Esophagus squamous epithelium (tissue), 5 donors: ENCODE results near the gene USP16. TPM values are rescaled to one million over a fixed set of nuclear protein-coding genes. Genes with fewer than 3 reads are reported as not detected.

Source experiments
- DNase-seq: peaks from one replicate; lab custom pipeline; 2025; lab: John Stamatoyannopoulos, UW
- H3K27ac ChIP-seq, 4 donors: fragments of 200-600 bp; sonication (generic); one replicate each; pipeline ENCODE4 v1.5.1; 2016 to 2019; ENCODE audit warnings: mild to moderate bottlenecking in 1 of 4
- H3K27me3 ChIP-seq, 4 donors: fragments of 200-600 bp; sonication (generic); 1 replicate in 3 of 4; 2 replicates in 1 of 4; pipeline versions ENCODE4 v1.5.1 to v1.6.0; 2017 to 2021; ENCODE audit warnings: antibody characterized with exemption in 1 of 4
- H3K36me3 ChIP-seq, 3 donors: fragments of 200-600 bp; sonication (generic); one replicate each; pipeline ENCODE4 v1.5.1; 2016 to 2019
- H3K4me1 ChIP-seq, 3 donors: fragments of 200-600 bp; sonication (generic); one replicate each; pipeline ENCODE4 v1.5.1; 2017 to 2019
- H3K4me3 ChIP-seq, 4 donors: fragments of 200-600 bp; sonication (generic); 1 replicate in 3 of 4; 2 replicates in 1 of 4; pipeline ENCODE4 v1.5.1; 2016 to 2019; ENCODE audit warnings: mild to moderate bottlenecking in 2 of 4, moderate library complexity in 1 of 4
- H3K9me3 ChIP-seq, 3 donors: fragments of 200-600 bp; sonication (generic); one replicate each; pipeline ENCODE4 v1.5.1; 2016 to 2019
- CTCF ChIP-seq, 6 experiments: fragments of 450-650 bp in 4 of 6; fragments of 200-600 bp in 2 of 6; sonication (generic) in 2 of 6; IDR thresholded peaks; one replicate each; pipeline ENCODE4 v1.5.1; 2016 to 2019; ENCODE audit warnings: antibody characterized with exemption in 6 of 6, mild to moderate bottlenecking in 4 of 6, moderate library complexity in 4 of 6
- POLR2A ChIP-seq, 4 donors: fragments of 450-650 bp; IDR thresholded peaks; one replicate each; pipeline ENCODE4 v1.6.1; 2017; ENCODE audit warnings: antibody characterized with exemption in 4 of 4, mild to moderate bottlenecking in 4 of 4, moderate library complexity in 3 of 4
- WGBS, 2 donors: methylation state at CpG; one replicate each; pipeline ENCODE4 v1.1.5; 2018; 5-methylcytosine and 5-hydroxymethylcytosine counted together
- intact Hi-C: fragments of 100-400 bp; cut with DNase I; formaldehyde crosslinking; loops from one replicate; pipeline ENCODE4 v1.15.0; 2022
- total RNA-seq, 4 donors: library from RNA; depleted of rRNA; stranded (reverse); fragments of >200 nt; gene quantifications; one replicate each; pipeline ENCODE4 v1.1.0, GENCODE V29; 2016
- donor health status: DM: yes; HTN: yes; CAD: no.

The USP16 gene
- total RNA-seq, 4 donors from 2014 or later, result 14.9 to 44.3 (median 27.9) TPM

- intact Hi-C loops, result no loop called here
- no peak overlapping the region for H3K4me3 ChIP-seq
- no peak for DNase-seq
Measured at GRCh38 chr21:29102791-29103257, 78.4 kb downstream of the USP16 start.

More at GRCh38 chr21:29102791-29103257, 78.4 kb downstream of the USP16 start:
- Histone ChIP-seq H3K9me3 (no peaks in the 10 kb centered on the region), H3K27ac (no peak overlapping the region), H3K4me1 (no peaks in the 10 kb centered on the region), H3K27me3 (no peaks in the 10 kb centered on the region), H3K36me3 (peaks cover 0 to 8% (median 0%) of the 10 kb centered on the region in 3 donors)
- TF ChIP-seq POLR2A (IDR thresholded peaks at IDR 0.05), result no peak
- TF ChIP-seq CTCF (IDR thresholded peaks at IDR 0.05), result no peak
- 87 to 90% methylated on average over 2 of the region's 2 CpGs for WGBS, 2 donors

Other genes starting within 250 kb of the USP16 start
- gene LTN1, start 31.8 kb upstream of the USP16 start, total RNA-seq, result 10 to 100 TPM; 10.3 to 24.9 (median 22.2) TPM
- 10 to 100 TPM in 2 of 4 donors, 1 to 10 TPM in 2; 5.8 to 12.6 (median 9.0) TPM for gene RWDD2B, start 5.3 kb upstream of the USP16 start, total RNA-seq
- gene CCT8, start 49.0 kb downstream of the USP16 start, total RNA-seq, result 100 to 1,000 TPM in 3 of 4 donors, 10 to 100 TPM in 1; 69.5 to 170 (median 133) TPM
- gene MAP3K7CL, start 106.0 kb downstream of the USP16 start, total RNA-seq, result 1 to 10 TPM; 1.7 to 7.8 (median 6.9) TPM